Suppressor macrophage treated with lipopolysaccharide for 1 hour (primary cell): ENCODE data around the gene RPRD1B.

ENCODE experiments used
- DNase-seq, 3 donors: peaks; one replicate each; pipeline ENCODE4 v3.0.0-alpha.2; 2020 to 2022

The RPRD1B gene

DNA sequence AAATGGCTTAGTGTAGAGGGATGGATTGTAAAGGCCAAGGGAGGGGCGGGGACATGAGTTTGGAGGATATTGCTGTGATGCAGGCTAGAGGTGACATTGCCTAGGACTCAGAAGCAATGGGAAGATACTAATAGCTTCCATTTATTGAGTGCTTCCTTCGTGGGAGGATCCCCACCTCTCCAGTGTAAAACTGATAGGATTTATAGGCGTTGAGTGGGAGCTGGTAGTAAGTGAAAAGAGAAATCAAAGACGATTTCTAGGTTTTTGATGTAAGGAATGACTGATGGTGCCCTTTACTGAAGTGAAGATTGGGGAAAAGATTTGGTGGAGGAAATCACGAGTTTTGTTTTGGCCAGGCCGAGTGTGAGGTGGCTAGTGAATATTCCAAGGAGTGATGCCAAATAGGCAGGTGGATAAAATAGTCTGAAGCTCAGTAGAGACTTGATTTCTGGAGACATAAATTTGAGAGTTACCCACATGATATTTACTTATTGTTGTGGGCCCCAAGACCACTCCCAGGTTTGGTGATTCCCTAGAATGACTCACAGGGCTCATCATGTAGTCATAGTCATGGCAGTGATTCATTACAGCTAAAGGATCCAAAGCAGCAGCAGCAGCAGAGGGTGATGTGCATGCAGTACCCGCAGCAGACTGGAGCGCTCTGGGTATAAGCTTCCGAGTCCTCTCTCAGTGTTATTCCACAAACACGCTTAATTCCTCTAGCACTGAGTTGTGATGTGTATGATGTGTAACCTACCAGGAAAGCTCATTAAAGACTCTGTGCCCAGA lies 10.2 kb downstream of the RPRD1B start:
- DNase-seq, result peak; percentile 66 to 79 (median 76)

DNA sequence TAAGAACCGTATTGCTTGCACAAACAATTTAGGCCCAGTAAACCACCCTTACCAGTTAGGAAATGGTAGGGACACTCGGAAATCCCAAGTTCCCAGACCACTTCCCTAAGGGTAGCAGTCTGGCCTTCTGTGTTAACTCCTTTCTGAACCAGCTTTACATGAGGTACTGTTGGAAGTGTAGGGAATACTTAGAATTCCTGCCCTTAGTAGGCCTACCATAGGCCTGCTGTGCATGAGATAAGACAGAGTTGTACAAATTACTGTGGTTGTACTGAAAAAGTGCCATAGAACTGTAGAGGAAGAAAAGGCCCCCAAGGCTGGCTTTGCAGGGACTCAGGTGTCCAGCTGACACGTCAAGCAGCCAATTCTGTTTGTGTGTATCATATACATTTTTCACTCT lies 11.1 kb downstream of the RPRD1B start:
- DNase-seq, result no peak

DNA sequence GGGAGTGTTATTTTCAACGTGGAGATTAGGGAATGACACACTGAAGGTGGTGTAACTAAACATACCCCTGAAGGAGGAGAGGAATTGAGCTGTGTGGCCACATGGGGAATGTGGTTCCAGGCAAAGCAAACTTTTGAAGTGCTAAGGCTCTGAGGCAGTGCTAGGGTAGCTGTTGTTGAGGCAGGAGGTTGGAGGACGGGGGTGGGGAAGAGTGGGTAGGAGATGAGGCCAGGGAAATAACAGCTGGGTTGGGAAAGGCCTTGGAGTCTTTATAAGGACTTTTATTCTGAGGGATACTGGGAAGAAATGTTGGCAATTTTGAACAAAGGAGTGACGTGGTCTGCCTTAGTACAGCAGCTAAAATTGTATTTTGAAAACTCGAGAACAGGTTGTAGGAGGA lies 13.0 kb downstream of the RPRD1B start:
- DNase-seq, result no peak

GRCh38 chr20:38049800-38050199 lies 16.3 kb downstream of the RPRD1B start:
- no peak for DNase-seq

DNA sequence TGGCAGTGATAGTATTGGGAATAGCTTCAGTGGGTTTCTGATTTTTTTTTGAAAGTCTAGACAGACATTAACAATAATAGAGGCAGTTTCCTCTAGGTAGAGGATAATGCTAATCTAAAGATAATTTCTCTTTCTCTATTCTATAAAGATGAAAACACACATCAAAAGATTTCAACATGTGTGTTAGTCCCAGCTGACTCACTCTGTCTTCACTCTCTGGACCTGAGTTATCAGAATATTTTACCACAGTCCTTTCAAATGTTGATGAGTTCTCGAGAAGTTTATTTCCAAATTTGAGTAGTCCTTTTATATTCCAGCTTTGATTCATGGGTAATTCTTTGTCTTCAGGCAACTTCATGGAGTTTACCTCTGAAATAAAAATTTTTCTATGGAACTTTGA lies 17.1 kb downstream of the RPRD1B start:
- no peak for DNase-seq

GRCh38 chr20:38052870-38053269 lies 19.3 kb downstream of the RPRD1B start:
- DNase-seq, result no peak

- no peak for DNase-seq
Measured at GRCh38 chr20:38054647-38055046, 21.1 kb downstream of the RPRD1B start.

DNA sequence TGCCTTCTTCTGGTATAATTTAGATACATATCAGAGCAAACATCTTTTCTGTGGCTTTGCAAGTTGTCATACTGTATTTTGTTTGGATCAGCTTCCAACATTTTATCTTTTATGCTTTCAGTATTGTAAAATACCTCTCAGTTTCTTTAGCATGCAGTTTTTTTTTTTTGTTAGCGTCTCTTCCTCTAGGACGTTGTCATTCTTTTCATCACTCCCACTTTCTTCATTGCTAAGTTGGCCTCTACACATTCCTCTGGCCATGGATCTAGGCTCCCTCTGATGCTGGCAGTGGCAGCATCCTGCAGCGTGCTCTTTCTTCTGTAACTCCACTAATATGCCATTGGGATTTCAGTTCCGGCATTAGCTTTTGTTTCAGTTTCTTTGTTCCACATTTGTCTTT lies 21.7 kb downstream of the RPRD1B start:
- DNase-seq, result no peak

DNA sequence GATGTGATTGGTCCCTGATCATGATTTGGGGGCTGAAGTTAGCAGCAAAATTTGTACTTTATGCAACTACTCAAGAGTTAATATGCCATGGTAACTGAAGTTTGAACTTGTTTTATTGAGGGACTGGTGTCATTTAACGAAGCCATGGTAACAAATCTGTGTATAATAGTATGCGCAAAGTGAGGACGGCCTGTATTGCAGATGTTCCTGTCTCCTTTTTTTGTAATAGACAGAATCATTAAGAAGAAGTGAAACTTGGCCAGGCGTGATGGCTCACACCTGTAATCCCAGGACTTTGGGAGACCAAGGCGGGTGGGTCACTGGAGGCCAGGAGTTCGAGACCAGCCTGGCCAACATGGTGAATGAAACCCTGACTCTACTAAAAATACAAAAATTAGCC lies 22.3 kb downstream of the RPRD1B start:
- DNase-seq, result no peak

- peak; percentile 83 to 93 (median 89) for DNase-seq
Measured at GRCh38 chr20:38057351-38057972, 23.9 kb downstream of the RPRD1B start.

DNA sequence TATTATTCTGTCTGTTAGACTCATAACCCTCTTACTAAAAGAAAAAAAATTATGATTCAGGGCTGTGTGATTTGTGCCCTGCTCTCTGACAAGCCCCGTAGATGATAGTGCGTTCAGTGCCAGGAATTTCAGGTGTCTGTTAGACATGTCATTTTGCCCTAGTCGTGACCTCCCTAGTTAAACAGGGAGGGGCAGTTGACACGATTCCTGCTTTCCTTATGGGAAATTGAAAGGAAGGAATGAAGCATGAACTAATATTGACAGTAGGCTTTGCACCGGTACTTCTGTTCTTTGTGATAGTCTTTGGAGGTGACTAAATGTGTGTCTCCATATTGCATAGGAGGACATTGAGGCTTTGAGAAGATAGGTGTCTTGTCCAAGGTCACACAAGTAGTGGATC lies 26.3 kb downstream of the RPRD1B start:
- DNase-seq, result no peak

GRCh38 chr20:38060536-38060935 lies 27.0 kb downstream of the RPRD1B start:
- no peak for DNase-seq

- DNase-seq, result no peak
Measured at GRCh38 chr20:38061109-38061508, 27.6 kb downstream of the RPRD1B start.

- no peak for DNase-seq
Measured at GRCh38 chr20:38062890-38063289, 29.3 kb downstream of the RPRD1B start.

- DNase-seq, result no peak
Measured at GRCh38 chr20:38063911-38064530, 30.5 kb downstream of the RPRD1B start.

DNA sequence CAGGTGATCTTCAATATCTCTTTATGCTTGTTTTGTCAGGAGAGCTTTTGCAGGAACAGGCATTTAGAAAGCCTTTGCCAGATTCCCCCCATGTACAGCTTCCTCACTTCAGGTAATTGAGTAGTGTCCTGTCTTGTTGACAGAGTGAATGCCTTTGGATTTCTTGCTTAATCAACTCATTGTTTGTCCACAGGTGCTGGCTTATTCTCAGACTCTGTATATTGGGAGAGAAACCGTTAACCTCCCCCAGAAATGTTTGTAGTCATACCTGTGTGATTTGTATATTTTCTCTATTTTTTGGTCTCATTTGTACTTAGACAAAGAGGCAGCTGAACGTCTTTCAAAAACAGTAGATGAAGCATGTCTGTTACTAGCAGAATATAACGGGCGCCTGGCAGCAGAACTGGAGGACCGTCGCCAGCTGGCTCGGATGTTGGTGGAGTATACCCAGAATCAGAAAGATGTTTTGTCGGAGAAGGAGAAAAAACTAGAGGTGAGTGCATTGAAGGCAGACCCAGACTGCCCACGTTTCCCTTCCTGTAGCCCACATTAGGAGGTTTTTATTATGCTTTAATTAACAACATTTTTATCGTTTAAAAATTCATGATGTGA lies 32.3 kb downstream of the RPRD1B start:
- DNase-seq, result no peak

DNA sequence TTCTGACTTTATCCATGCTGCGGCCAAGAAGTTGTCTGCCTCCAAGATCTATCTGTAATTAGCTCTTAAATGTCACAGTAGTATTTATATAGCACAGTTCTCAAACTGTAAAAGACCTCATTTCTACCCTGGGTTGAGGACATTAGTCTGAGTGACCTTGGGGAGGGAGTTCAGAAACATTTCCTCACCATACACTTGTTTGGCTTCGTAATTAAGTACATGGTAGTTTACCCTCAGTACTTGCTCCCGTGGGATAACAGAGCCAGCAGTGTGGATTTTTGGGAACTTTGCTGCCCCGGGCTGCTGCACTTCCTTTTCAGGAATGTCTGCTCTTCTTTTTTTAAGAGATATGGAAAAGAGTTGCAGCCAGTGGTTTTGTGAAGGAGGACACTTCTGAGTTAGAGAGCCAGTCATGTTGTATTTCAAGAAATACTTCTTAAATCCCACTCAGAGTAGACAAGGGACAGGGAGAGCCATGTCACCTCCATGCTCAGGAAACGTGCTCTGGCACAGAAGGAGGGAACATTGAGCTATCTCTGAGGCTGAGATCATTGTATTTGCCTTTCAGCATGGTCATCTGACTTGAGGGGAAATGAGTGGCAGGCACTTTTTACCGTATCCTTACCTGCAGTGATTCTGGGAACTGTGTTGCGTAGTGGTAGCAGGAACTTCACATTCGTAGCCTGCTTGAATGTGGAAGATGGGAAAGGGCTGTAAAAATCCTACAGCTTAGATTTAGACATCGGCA lies 33.6 kb downstream of the RPRD1B start:
- DNase-seq, result no peak

GRCh38 chr20:38067717-38068365 lies 34.3 kb downstream of the RPRD1B start:
- no peak for DNase-seq

- DNase-seq, result no peak
Measured at GRCh38 chr20:38072898-38073297, 39.4 kb downstream of the RPRD1B start.

GRCh38 chr20:38073307-38074071 lies 39.9 kb downstream of the RPRD1B start:
- DNase-seq, result peak; percentile 71 to 77 (median 77)

GRCh38 chr20:38075161-38075998 lies 41.8 kb downstream of the RPRD1B start:
- DNase-seq, result no peak
